ENCODE results near the gene IL18. TPM values are rescaled to one million over a fixed set of nuclear protein-coding genes. Genes with fewer than 3 reads are reported as not detected.
"Not testable (repeated sequence)": the region's sequence is repeated elsewhere in the genome, so short reads cannot be mapped to it uniquely, and the experiment has no call there.

The IL18 gene
- total RNA-seq, 6 experiments from 2014 or later, result 2.7 to 7.2 (median 4.4) TPM

DNA sequence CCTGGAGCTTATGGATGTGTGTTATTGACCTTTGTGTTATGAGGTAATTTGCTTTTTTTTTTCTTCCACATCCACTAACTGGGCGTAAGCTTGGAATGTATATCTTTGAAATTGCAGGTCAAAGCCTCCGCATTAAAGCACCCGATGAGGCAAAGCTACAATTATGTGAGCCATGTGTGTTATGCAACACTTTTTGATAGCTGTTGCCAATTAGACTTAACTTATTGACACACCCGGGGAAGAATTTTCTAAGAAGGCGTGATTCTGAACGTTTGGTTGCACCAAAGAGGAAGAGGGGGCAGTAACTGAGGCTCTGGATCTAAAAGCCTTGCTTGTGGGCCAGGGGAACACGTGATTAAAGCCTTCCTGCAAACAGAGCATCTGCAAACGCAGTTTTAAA is 2.7 kb upstream of the IL18 start:
- intact Hi-C loops (cut with DNase I), result no loop called here
- peak in 3 of 4 donors; percentile 24 to 52 (median 49) for ATAC-seq
- WGBS (ENCODE audit: insufficient coverage, low coverage, low lambda C conversion rate, missing lambda C conversion rate), result 36% methylated on average over 8 of the region's 8 CpGs

DNA sequence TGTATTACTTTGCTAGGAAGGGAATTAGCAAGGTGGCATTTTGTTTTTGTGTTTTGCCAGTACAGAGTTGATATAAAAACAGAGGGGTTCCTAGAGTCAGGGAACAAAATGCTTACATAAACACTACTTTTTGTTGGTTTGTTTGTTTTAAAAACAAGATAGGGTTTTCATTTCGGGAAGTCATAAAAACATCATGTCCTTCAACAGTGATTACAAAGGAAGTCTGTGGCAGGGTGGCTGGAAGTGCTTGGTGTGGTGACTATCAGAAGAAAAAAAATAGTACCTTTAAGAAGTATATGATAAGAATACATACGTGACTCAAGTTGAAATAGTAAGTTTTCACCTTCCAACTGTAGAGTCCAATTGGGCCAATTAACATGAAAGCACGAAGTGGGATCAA is 1.2 kb upstream of the IL18 start:
- Histone ChIP-seq H3K4me3 (no peak overlapping the region), H3K27me3 (no peaks in the 10 kb centered on the region), H3K27ac (no peak overlapping the region), H3K36me3 (no peaks in the 10 kb centered on the region), H3K9me3 (no peaks in the 10 kb centered on the region), H3K4me1 (peaks cover 0 to 24% (median 6%) of the 10 kb centered on the region in 4 donors)
- DNase-seq, result no peak
- 32% methylated on average over 3 of the region's 3 CpGs for WGBS (ENCODE audit: insufficient coverage, low coverage, low lambda C conversion rate, missing lambda C conversion rate)
- intact Hi-C loops (cut with DNase I), result no loop called here
- peak in 3 of 4 donors; percentile 6 to 59 (median 9) for ATAC-seq
- TF ChIP-seq POLR2A (IDR thresholded peaks at IDR 0.05), result no peak
- TF ChIP-seq, protein P1, sequence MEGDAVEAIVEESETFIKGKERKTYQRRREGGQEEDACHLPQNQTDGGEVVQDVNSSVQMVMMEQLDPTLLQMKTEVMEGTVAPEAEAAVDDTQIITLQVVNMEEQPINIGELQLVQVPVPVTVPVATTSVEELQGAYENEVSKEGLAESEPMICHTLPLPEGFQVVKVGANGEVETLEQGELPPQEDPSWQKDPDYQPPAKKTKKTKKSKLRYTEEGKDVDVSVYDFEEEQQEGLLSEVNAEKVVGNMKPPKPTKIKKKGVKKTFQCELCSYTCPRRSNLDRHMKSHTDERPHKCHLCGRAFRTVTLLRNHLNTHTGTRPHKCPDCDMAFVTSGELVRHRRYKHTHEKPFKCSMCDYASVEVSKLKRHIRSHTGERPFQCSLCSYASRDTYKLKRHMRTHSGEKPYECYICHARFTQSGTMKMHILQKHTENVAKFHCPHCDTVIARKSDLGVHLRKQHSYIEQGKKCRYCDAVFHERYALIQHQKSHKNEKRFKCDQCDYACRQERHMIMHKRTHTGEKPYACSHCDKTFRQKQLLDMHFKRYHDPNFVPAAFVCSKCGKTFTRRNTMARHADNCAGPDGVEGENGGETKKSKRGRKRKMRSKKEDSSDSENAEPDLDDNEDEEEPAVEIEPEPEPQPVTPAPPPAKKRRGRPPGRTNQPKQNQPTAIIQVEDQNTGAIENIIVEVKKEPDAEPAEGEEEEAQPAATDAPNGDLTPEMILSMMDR (IDR thresholded peaks at IDR 0.05), result no peak

More for the DNA sequence above, 2.7 kb upstream of the IL18 start:
- no peak overlapping the region for H3K4me3 ChIP-seq
- no peaks in the 10 kb centered on the region for H3K27me3 ChIP-seq
- peaks cover 0 to 17% (median 2%) of the 10 kb centered on the region in 4 donors for H3K4me1 ChIP-seq
- H3K27ac ChIP-seq, result no peak overlapping the region
- no peaks in the 10 kb centered on the region for H3K36me3 ChIP-seq
- TF ChIP-seq, protein P1 (IDR thresholded peaks at IDR 0.05), result no peak
- TF ChIP-seq POLR2A (IDR thresholded peaks at IDR 0.05), result no peak
- no peak for DNase-seq
- H3K9me3 ChIP-seq, result no peaks in the 10 kb centered on the region

GRCh38 chr11:112162761-112163546 is 940 bp downstream of the IL18 start:
- intact Hi-C loops (cut with DNase I), result no loop called here
- 38% methylated on average over 6 of the region's 6 CpGs for WGBS (ENCODE audit: insufficient coverage, low coverage, low lambda C conversion rate, missing lambda C conversion rate)

DNA sequence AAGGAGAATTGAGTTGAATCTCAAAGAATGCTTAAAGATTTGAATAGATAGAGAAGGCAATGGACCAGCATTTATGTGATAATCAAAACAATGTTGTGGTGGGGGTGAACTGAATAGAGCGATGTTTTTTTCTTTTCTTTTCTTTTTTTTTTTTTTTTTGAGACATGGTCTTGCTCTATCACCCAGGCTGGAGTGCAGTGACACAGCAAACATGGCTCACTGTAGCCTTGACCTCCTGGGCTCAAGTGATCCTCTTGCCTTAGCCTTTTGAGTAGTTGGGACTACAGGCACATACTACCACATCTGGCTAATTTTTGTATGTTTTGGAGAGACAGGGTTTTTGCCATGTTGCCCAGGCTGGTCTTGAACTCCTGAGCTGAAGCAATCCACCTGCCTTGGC is 1.7 kb downstream of the IL18 start:
- not testable (repeated sequence) for H3K4me3 ChIP-seq

More at GRCh38 chr11:112162761-112163546, 940 bp downstream of the IL18 start:
- no peak for TF ChIP-seq POLR2A (IDR thresholded peaks at IDR 0.05)
- TF ChIP-seq, protein P1 (IDR thresholded peaks at IDR 0.05), result no peak
- H3K27ac ChIP-seq, result peak overlapping the region in 2 of 3 donors; percentile 8 to 9
- no peaks in the 10 kb centered on the region for H3K36me3 ChIP-seq
- peaks cover 0 to 24% (median 6%) of the 10 kb centered on the region in 4 donors for H3K4me1 ChIP-seq
- DNase-seq, result no peak
- H3K9me3 ChIP-seq, result no peaks in the 10 kb centered on the region
- H3K27me3 ChIP-seq, result no peaks in the 10 kb centered on the region
- ATAC-seq, result peak in 3 of 4 donors; percentile 31 to 57 (median 57)
- H3K4me3 ChIP-seq, result peak overlapping the region in 1 of 3 donors; percentile 25

DNA sequence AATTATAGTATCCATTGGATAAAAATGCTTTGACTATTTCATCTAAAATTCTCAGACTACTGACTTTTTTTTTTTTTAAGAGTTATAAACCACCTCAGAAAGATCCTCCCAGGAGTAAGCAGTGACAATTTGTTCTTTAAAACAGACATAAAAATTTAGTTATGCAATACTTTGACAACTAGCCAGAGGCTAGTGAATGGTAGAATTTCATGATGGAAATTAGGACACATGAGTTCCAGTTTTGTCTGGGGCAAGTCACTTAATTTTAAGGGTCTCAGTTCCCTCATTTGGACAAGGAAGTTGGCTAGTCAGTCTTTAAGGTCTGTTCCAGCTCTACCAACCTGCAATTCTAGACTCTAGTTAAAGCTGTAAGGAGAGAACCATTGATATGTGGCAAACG is 2.9 kb downstream of the IL18 start:
- no peaks in the 10 kb centered on the region for H3K36me3 ChIP-seq
- intact Hi-C loops (cut with DNase I), result no loop called here
- no peak for DNase-seq
- no peaks in the 10 kb centered on the region for H3K27me3 ChIP-seq
- no peak overlapping the region for H3K4me3 ChIP-seq
- H3K9me3 ChIP-seq, result no peaks in the 10 kb centered on the region
- peak overlapping the region in 1 of 3 donors; percentile 12 for H3K27ac ChIP-seq
- WGBS (ENCODE audit: insufficient coverage, low coverage, low lambda C conversion rate, missing lambda C conversion rate), result 31% methylated on average over 1 of the region's 1 CpG
- peaks cover 0 to 20% (median 8%) of the 10 kb centered on the region in 4 donors for H3K4me1 ChIP-seq
- TF ChIP-seq, protein P1 (IDR thresholded peaks at IDR 0.05), result no peak
- peak; percentile 26 for TF ChIP-seq POLR2A (IDR thresholded peaks at IDR 0.05)
- ATAC-seq, result peak in 2 of 4 donors; percentile 17 to 42

More for the DNA sequence above, 1.7 kb downstream of the IL18 start:
- ATAC-seq; H3K27ac ChIP-seq; H3K36me3 ChIP-seq; H3K9me3 ChIP-seq; DNase-seq; intact Hi-C loops (cut with DNase I); H3K27me3 ChIP-seq: not testable (repeated sequence)
- WGBS (ENCODE audit: insufficient coverage, low coverage, low lambda C conversion rate, missing lambda C conversion rate), result no CpG with 5 or more reads among the region's 1 CpG
- peaks cover 0 to 24% (median 8%) of the 10 kb centered on the region in 4 donors for H3K4me1 ChIP-seq

Data from right lobe of liver (tissue), 6 donors.